Sigmoid colon (tissue), 4 donors: ENCODE results near the gene COL23A1.

ENCODE experiments used
- CTCF ChIP-seq, 4 experiments: fragments of 450-650 bp in 3 of 4; fragments of 200-600 bp in 1 of 4; IDR thresholded peaks; one replicate each; pipeline ENCODE4 v1.5.1; 2016 to 2019; ENCODE audit warnings: antibody characterized with exemption in 4 of 4, mild to moderate bottlenecking in 3 of 4, moderate library complexity in 2 of 4
- POLR2A ChIP-seq, 2 donors: fragments of 450-650 bp; IDR thresholded peaks; one replicate each; pipeline ENCODE4 v1.6.1; 2016; ENCODE audit warnings: antibody characterized with exemption in 2 of 2, mild to moderate bottlenecking in 2 of 2, moderate library complexity in 2 of 2
- POLR2AphosphoS5 ChIP-seq, 4 donors: sonication (generic); formaldehyde crosslinking; IDR thresholded peaks; one replicate each; pipeline ENCODE4 v1.6.1; 2017; ENCODE audit warnings: antibody characterized with exemption in 4 of 4

GRCh38 chr5:178192787-178193186 is 397.4 kb downstream of the COL23A1 start:
- TF ChIP-seq CTCF (IDR thresholded peaks at IDR 0.05) (no peak), POLR2AphosphoS5 (IDR thresholded peaks at IDR 0.05) (no peak), POLR2A (IDR thresholded peaks at IDR 0.05) (no peak)
